PC-9 (cell line): ENCODE measurements around the gene TRIM42. TPM values are rescaled to one million over a fixed set of nuclear protein-coding genes. Genes with fewer than 3 reads are reported as not detected.

ENCODE experiments used
- BruUV-seq: library from RNA; stranded (reverse); fragments of 400-500 nt; replicated peaks from 2 replicates; lab custom pipeline; 2021; lab: Mats Ljungman, UMichigan
- CTCF ChIA-PET: fragments of 300-600 bp; sonication (Branson Sonifier 250); formaldehyde crosslinking; loops from one replicate; lab custom pipeline; 2022; ENCODE audit warnings: antibody characterized with exemption; lab: Charles Lee
- POLR2A ChIA-PET: fragments of 300-600 bp; sonication (Branson Sonifier 250); formaldehyde crosslinking; loops from one replicate; lab custom pipeline; 2022; ENCODE audit warnings: antibody characterized with exemption; ENCODE audit not compliant: unreplicated experiment; lab: Charles Lee
- DNase-seq, 2 experiments: peaks; one replicate each; pipeline versions ENCODE4 v3.0.0 to v3.0.0-alpha.2; 2015 to 2022; ENCODE audit warnings: mixed read lengths in 1 of 2
- H2AFZ ChIP-seq: fragments of 200-600 bp; sonication (generic); 2 replicates; pipeline ENCODE4 v1.8.1; 2017; ENCODE audit warnings: antibody characterized with exemption
- H3F3A ChIP-seq: fragments of 200-600 bp; sonication (generic); 2 replicates; pipeline ENCODE4 v1.8.1; 2017; ENCODE audit warnings: antibody characterized with exemption, mild to moderate bottlenecking, low read depth; ENCODE audit not compliant: insufficient read depth
- H3K27ac ChIP-seq: fragments of 200-600 bp; sonication (generic); 2 replicates; pipeline ENCODE4 v1.6.1; 2016; ENCODE audit warnings: mixed run types
- H3K27me3 ChIP-seq: fragments of 200-600 bp; sonication (generic); 2 replicates; pipeline ENCODE4 v1.6.1; 2016; ENCODE audit warnings: low read depth, mixed run types; ENCODE audit not compliant: insufficient read depth
- H3K36me3 ChIP-seq: fragments of 200-600 bp; sonication (generic); 2 replicates; pipeline ENCODE4 v1.6.1; 2016; ENCODE audit warnings: low read depth, mixed run types
- H3K4me1 ChIP-seq: fragments of 200-600 bp; sonication (generic); replicated peaks from 2 replicates; pipeline ENCODE4 v1.6.1; 2016; ENCODE audit warnings: mixed run types; ENCODE audit not compliant: insufficient read depth
- H3K4me2 ChIP-seq: fragments of 200-600 bp; sonication (generic); 2 replicates; pipeline ENCODE4 v1.6.1; 2017; ENCODE audit warnings: mixed run types
- H3K4me3 ChIP-seq: fragments of 200-600 bp; sonication (generic); 2 replicates; pipeline ENCODE4 v1.6.1; 2016; ENCODE audit warnings: mixed run types
- H3K79me2 ChIP-seq: fragments of 200-600 bp; sonication (generic); 2 replicates; pipeline ENCODE4 v1.6.1; 2017; ENCODE audit warnings: low read depth, mixed run types
- H3K9me2 ChIP-seq: fragments of 200-600 bp; sonication (generic); 2 replicates; pipeline ENCODE4 v1.8.1; 2017; ENCODE audit warnings: mild to moderate bottlenecking; ENCODE audit not compliant: insufficient read depth
- H3K9me3 ChIP-seq: fragments of 200-600 bp; sonication (generic); 2 replicates; pipeline ENCODE4 v1.8.1; 2016; ENCODE audit warnings: low read depth; ENCODE audit not compliant: insufficient read depth
- H4K20me1 ChIP-seq: fragments of 200-600 bp; sonication (generic); 2 replicates; pipeline ENCODE4 v1.8.1; 2017; ENCODE audit not compliant: insufficient read depth
- EZH2 ChIP-seq: fragments of 200-600 bp; sonication (generic); IDR thresholded peaks from 2 replicates; pipeline ENCODE4 v1.8.0; 2017; ENCODE audit warnings: antibody characterized with exemption, low read depth
- intact Hi-C: fragments of 100-400 bp; cut with micrococcal nuclease; formaldehyde crosslinking; loops from one replicate; pipeline ENCODE4 v1.10.0; 2022; ENCODE audit not compliant: unreplicated experiment
- total RNA-seq: library from RNA; stranded (reverse); gene quantifications from 2 replicates; pipeline ENCODE4 v1.2.3, GENCODE V29; 2021
- TF ChIP-seq, protein P1 (sequence below): fragments of 200-600 bp; sonication (generic); conservative IDR thresholded peaks from 2 replicates; pipeline ENCODE4 v1.6.1; 2017; ENCODE audit warnings: mixed run types, antibody characterized with exemption, mild to moderate bottlenecking, moderate library complexity

Gene TRIM42
- total RNA-seq, 1 experiment from 2014 or later: not detected

DNA sequence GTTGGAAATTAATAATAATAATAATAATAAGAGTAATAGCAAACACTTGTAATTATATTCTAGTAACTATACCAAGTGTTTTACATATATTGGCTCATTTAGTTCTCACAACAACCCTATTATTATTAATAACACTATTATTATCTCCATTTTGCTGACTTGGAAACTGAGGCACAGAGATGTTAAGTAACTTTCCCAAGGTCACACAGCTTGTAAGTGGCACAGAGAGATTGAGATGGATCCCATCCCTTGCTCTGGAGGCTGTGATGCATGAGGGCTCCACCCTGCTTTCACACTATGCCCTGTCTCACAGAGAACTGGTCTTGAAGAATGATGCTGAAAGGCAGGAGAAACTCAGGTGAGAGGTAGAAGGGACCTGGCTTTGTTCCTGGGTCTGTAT, 31.9 kb downstream of the TRIM42 start:
- BruUV-seq: no TSS peak
- Histone ChIP-seq H3K36me3 (no peaks in the 10 kb centered on the region), H3K27ac (no peak overlapping the region), H3F3A (no peaks in the 10 kb centered on the region), H3K79me2 (no peaks in the 10 kb centered on the region), H4K20me1 (no peaks in the 10 kb centered on the region), H3K4me2 (no peak overlapping the region), H3K4me1 (no peaks in the 10 kb centered on the region), H3K27me3 (no peaks in the 10 kb centered on the region), H3K4me3 (no peak overlapping the region), H3K9me2 (no peaks in the 10 kb centered on the region), H2AFZ (no peak overlapping the region), H3K9me3 (no peaks in the 10 kb centered on the region)
- intact Hi-C loops: no loop called here
- no peak for TF ChIP-seq EZH2
- TF ChIP-seq, protein P1, sequence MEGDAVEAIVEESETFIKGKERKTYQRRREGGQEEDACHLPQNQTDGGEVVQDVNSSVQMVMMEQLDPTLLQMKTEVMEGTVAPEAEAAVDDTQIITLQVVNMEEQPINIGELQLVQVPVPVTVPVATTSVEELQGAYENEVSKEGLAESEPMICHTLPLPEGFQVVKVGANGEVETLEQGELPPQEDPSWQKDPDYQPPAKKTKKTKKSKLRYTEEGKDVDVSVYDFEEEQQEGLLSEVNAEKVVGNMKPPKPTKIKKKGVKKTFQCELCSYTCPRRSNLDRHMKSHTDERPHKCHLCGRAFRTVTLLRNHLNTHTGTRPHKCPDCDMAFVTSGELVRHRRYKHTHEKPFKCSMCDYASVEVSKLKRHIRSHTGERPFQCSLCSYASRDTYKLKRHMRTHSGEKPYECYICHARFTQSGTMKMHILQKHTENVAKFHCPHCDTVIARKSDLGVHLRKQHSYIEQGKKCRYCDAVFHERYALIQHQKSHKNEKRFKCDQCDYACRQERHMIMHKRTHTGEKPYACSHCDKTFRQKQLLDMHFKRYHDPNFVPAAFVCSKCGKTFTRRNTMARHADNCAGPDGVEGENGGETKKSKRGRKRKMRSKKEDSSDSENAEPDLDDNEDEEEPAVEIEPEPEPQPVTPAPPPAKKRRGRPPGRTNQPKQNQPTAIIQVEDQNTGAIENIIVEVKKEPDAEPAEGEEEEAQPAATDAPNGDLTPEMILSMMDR: no peak
- CTCF ChIA-PET: no interaction called here
- POLR2A ChIA-PET: no interaction called here
- DNase-seq: no peak

DNA sequence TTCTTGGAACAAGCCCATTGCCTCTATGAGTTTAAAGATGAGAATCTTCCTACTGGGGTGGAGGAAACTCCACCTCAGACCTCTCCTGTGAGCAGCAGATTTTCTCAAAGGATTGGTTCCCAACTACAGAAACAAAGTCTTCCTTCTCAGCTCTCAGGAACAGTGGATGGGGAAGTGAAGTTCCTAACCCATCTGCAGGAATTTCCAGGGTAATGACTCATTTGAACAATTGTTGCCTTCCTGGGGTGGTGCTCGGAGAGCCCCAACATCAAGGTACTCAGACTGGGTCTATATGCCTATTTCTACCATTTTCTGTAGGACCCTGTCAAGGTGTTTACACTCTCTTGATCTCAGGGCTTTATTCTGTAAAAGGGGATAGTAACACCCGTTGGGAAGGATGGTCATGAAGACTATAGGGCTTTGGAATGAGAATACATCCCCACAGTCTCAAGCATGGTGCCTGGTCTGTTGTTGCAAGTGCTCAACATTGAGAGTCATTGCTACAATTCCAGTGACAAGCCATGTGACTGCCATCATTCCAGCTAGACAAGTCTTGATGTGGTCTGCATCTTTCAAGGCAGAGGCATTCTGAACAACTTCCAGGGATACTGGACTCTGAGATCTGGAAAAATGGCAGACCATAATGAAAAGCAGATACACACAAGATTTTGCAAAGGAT, 33.0 kb downstream of the TRIM42 start:
- ChIA-PET CTCF (no interaction called here), POLR2A (no interaction called here)
- H3K36me3 ChIP-seq: no peaks in the 10 kb centered on the region
- no peaks in the 10 kb centered on the region for H3F3A ChIP-seq
- no peaks in the 10 kb centered on the region for H3K27me3 ChIP-seq
- H4K20me1 ChIP-seq: no peaks in the 10 kb centered on the region
- H3K4me3 ChIP-seq: no peak overlapping the region
- no TSS peak for BruUV-seq
- H3K79me2 ChIP-seq: no peaks in the 10 kb centered on the region
- no peak for DNase-seq
- H3K4me2 ChIP-seq: no peak overlapping the region
- intact Hi-C loops: no loop called here
- no peaks in the 10 kb centered on the region for H3K9me3 ChIP-seq
- no peak for TF ChIP-seq EZH2
- TF ChIP-seq, protein P1: no peak
- H2AFZ ChIP-seq: no peak overlapping the region
- 0 out of 2 replicates have a peak, but pooled peaks cover 3% of the 10 kb centered on the region for H3K4me1 ChIP-seq
- no peak overlapping the region for H3K27ac ChIP-seq
- no peaks in the 10 kb centered on the region for H3K9me2 ChIP-seq

DNA sequence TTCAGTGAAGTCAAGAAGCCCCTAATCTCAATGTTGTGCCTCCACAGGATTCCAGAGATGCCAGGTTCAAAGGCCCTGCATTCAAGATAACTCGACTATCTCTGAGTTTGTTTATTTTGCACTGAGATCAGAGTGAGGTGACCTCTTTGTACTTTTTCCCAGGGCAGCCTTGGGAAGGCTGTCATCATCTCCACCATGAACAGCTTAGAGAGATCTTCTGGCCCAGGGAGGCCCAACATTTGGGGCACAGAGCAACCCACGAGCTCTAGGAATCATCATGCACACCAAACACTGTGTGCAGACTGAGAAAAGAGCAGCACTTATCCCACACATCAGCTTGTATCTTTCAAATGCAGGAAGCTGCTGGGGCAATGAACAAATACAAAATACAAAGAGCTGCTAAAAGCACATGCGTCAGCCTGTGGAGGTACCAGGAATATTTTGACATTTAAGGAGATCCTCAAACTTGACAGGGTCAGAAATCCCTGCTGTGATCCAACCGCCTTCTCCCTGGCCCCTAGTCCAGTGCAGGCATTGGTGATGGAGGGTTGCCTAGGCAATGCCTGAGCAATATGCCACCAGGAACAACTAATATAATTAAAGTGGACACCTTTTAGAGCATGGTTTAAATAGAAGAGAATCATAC, 33.6 kb downstream of the TRIM42 start:
- no peaks in the 10 kb centered on the region for H3K79me2 ChIP-seq
- H3K27me3 ChIP-seq: no peaks in the 10 kb centered on the region
- ChIA-PET POLR2A (no interaction called here), CTCF (no interaction called here)
- no peak for TF ChIP-seq EZH2
- TF ChIP-seq, protein P1: no peak
- no peak overlapping the region for H3K4me2 ChIP-seq
- DNase-seq: no peak
- BruUV-seq: no TSS peak
- 0 out of 2 replicates have a peak, but pooled peaks cover 7% of the 10 kb centered on the region for H3K4me1 ChIP-seq
- H3F3A ChIP-seq: no peaks in the 10 kb centered on the region
- H3K4me3 ChIP-seq: no peak overlapping the region
- no peak overlapping the region for H2AFZ ChIP-seq
- intact Hi-C loops: no loop called here
- no peaks in the 10 kb centered on the region for H4K20me1 ChIP-seq
- H3K9me3 ChIP-seq: no peaks in the 10 kb centered on the region
- H3K36me3 ChIP-seq: no peaks in the 10 kb centered on the region
- no peak overlapping the region for H3K27ac ChIP-seq
- H3K9me2 ChIP-seq: no peaks in the 10 kb centered on the region
